ENCODE measurements around the gene TAF4.

The TAF4 gene

DNA sequence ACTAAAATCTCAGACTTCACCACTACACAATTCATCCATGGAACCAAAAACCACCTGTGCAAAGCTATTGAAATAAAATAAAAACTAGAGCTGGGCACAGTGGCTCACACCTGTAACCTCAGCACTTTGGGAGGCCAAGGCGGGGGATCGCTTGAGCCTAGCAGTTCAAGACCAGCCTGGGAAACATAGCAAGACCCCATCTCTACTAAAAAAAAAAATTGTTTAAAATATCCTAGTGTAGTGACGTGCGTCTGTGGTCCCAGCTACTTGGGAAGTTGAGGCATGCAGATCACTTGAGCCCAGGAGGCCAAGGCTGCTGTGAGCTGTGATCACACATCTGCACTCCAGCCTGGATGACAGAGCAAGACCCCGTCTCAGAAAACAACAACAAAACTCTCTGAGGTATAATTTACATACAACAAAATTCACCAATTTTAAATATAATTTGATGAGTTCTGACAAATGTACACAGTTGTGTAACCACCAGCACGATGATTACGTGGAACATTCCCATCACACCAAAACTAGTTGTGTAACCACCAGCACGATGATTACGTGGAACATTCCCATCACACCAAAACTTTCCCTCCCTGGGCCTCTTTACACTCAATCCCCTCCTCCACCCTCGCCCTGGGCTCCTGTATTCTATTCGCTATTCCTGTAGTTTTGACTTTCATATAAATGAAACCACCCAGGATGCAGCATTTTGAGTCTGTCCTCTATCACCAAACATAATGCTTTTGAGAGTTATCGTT, 107.5 kb downstream of the TAF4 start:
- DNase-seq (ENCODE audit: low spot score), result no peak
- no peak for TF ChIP-seq CTCF (IDR thresholded peaks at IDR 0.05; ENCODE audit: extremely low read depth, missing control alignments)

GRCh38 chr20:61956396-61957342, 109.0 kb downstream of the TAF4 start:
- TF ChIP-seq CTCF (IDR thresholded peaks at IDR 0.05; ENCODE audit: extremely low read depth, missing control alignments), result no peak
- DNase-seq (ENCODE audit: low spot score), result no peak

GRCh38 chr20:61955668-61956395, 109.8 kb downstream of the TAF4 start:
- no peak for TF ChIP-seq CTCF (IDR thresholded peaks at IDR 0.05; ENCODE audit: extremely low read depth, missing control alignments)
- no peak for DNase-seq (ENCODE audit: low spot score)

GRCh38 chr20:61954276-61955021, 111.2 kb downstream of the TAF4 start:
- no peak for DNase-seq (ENCODE audit: low spot score)
- no peak for TF ChIP-seq CTCF (IDR thresholded peaks at IDR 0.05; ENCODE audit: extremely low read depth, missing control alignments)

DNA sequence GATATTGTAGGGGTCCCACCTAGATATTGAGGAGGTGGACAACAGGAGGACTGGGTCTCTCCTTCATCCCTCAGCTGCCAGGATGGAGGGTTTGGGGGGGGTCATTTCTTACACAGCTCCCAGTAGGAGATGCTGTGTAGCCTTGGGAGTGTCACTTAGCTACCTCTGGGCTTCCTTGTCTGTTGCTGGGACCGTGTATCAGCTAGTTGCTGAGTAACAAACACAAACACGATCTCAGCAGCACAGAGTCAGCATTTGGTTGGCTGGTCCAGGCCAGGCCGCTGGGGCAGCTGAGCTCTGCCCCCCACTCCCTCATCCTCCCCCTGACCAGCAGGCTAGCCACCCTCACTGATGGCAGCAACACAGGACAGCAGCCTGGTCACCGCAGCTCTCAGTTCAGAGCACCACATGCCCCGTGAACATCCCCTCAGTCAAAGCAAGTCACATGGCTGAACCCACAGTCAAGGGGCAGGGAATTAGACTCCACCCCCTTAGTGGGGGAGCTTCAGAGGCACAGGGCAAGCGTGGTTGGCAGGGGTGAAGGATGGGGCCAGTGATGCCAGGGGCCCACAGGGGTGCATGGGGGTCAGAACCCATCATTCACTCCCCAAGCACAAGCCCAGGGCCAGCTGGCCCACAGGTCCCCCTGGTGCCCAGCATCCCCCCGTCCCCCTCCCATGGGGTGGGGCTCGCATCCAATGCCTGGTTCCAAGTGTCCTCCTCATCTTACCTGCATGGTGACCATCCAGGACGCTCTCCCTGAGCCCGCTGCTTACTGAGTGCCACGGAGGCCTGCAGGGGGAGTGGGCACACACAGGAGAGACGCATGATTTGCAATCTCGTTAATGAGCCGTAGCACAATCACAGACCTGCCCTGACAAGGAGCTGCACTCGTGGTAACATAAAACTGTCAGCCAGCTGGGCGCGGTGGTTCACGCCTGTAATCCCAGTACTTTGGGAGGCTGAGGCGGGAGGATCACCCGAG, 112.4 kb downstream of the TAF4 start:
- no peak for TF ChIP-seq CTCF (IDR thresholded peaks at IDR 0.05; ENCODE audit: extremely low read depth, missing control alignments)
- no peak for DNase-seq (ENCODE audit: low spot score)

All from GM20000 (cell line).